ENCODE results near the gene NOL9. TPM values are rescaled to one million over a fixed set of nuclear protein-coding genes. Genes with fewer than 3 reads are reported as not detected.

NOL9 gene
- total and polyA plus RNA-seq, 9 of the 15 experiments (the other 6 are each of a cell fraction or from before 2014, with no cell fraction given) = 5.6 to 76.5 (median 47.3) TPM

GRCh38 chr1:6544831-6545230 lies 9.5 kb downstream of the NOL9 start:
- in situ Hi-C loops (cut with MboI) = no loop called here
- ChIA-PET POLR2A (no interaction called here), CTCF (ENCODE audit: low intra/inter-chr PET ratio) (no interaction called here)
- DNase-seq (ENCODE audit: extremely low read depth in 1 of 4, low spot score in 3 of 4) = no peak
- H3K4me3 ChIP-seq = no peak overlapping the region
- no peak overlapping the region for H3K4me2 ChIP-seq (ENCODE audit: insufficient read depth, low read length)
- no peak overlapping the region for H3K9ac ChIP-seq (ENCODE audit: insufficient read depth in 1 of 2, low read depth in 2 of 2, low read length in 2 of 2)
- H3K27ac ChIP-seq (ENCODE audit: extremely low read depth, low read depth, low read length) = no peak overlapping the region
- BruUV-seq (replicated peaks) = no TSS peak
- WGBS (ENCODE audit: insufficient coverage, low coverage, missing lambda C conversion rate) = 95% methylated on average over 3 of the region's 3 CpGs
- H3K27me3 ChIP-seq (ENCODE audit: control insufficient read depth in 2 of 2, insufficient read depth in 2 of 2, low read length in 2 of 2) = no peaks in the 10 kb centered on the region
- peaks cover 5% of the 10 kb centered on the region; the same call in 1 of the 3 replicates for H3K79me2 ChIP-seq (ENCODE audit: control insufficient read depth, insufficient read depth, low read length)
- ATAC-seq = no peak
- no peak for TF ChIP-seq KAT2B (IDR thresholded peaks at IDR 0.05; ENCODE audit: low read depth, low read length)
- no peak for TF ChIP-seq XRCC5 (IDR thresholded peaks at IDR 0.05; ENCODE audit: low read depth, low read length)
- no peak for TF ChIP-seq FOXM1 (IDR thresholded peaks at IDR 0.05; ENCODE audit: low read depth)
- no peak for TF ChIP-seq FOXM1 (CRISPR knock-in tag; IDR thresholded peaks at IDR 0.05; ENCODE audit: low read depth)
- no peak for TF ChIP-seq FIP1L1 (IDR thresholded peaks at IDR 0.05; ENCODE audit: low read depth, low read length, poor library complexity, severe bottlenecking)
- TF ChIP-seq CHD4 (IDR thresholded peaks at IDR 0.05; ENCODE audit: insufficient read depth, insufficient replicate concordance, low read depth, low read length, poor library complexity, severe bottlenecking) = no peak
- TF ChIP-seq SUPT5H (IDR thresholded peaks at IDR 0.05) = no peak
- no peak for TF ChIP-seq MEF2A (IDR thresholded peaks at IDR 0.05; ENCODE audit: control insufficient read depth, low read depth, low read length)
- TF ChIP-seq MAZ (CRISPR knock-in tag; conservative IDR thresholded peaks at IDR 0.05 in 1 of 2, IDR thresholded peaks at IDR 0.05 in 1 of 2) = no peak
- TF ChIP-seq ZNF695 (CRISPR knock-in tag; IDR thresholded peaks at IDR 0.05) = no peak
- TF ChIP-seq TCF7L2 (IDR thresholded peaks at IDR 0.05; ENCODE audit: low read depth, low read length) = no peak
- H3K36me3 ChIP-seq (ENCODE audit: control insufficient read depth, insufficient read depth, low read length) = peaks cover 93% of the 10 kb centered on the region
- intact Hi-C loops (cut with micrococcal nuclease) = no loop called here
- 0 out of 2 replicates have a peak, but pooled peaks cover 6% of the 10 kb centered on the region for H4K20me1 ChIP-seq (replicated peaks; ENCODE audit: control insufficient read depth, insufficient read depth, low read length)
- no peaks in the 10 kb centered on the region for H3K9me3 ChIP-seq (replicated peaks; ENCODE audit: control insufficient read depth, insufficient read depth, low read depth, low read length)
- no peak overlapping the region for H2AFZ ChIP-seq (ENCODE audit: low read depth, low read length)
- FAIRE-seq = no peak
- no peaks in the 10 kb centered on the region for H3K9me1 ChIP-seq (ENCODE audit: control insufficient read depth, insufficient read depth, low read length)
- H3K4me1 ChIP-seq (replicated peaks in 1 of 2; ENCODE audit: control insufficient read depth in 2 of 2, insufficient read depth in 2 of 2, low read length in 2 of 2) = no peaks in the 10 kb centered on the region
